IMR-90 (cell line): Measurements from ENCODE around the gene DENND1A. TPM values are rescaled to one million over a fixed set of nuclear protein-coding genes. Genes with fewer than 3 reads are reported as not detected.

Experiments
- ATAC-seq: fragments of 200-7000 bp; cut with Tn5 transposase; 2 replicates; pipeline ENCODE4 v1.9.1; 2020; ENCODE audit warnings: low read depth, mild to moderate bottlenecking, moderate library complexity
- BruUV-seq: library from RNA; stranded (reverse); fragments of 400-500 nt; replicated peaks from 2 replicates; lab custom pipeline; 2021; lab: Mats Ljungman, UMichigan
- CTCF ChIA-PET: fragments of 300-600 bp; formaldehyde crosslinking; extraction: SDS; loops from one replicate; lab custom pipeline; 2021; ENCODE audit warnings: antibody characterized with exemption; lab: Yijun Ruan, JAX
- POLR2A ChIA-PET: fragments of 300-600 bp; sonication (Branson Sonifier 250); formaldehyde crosslinking; loops from one replicate; lab custom pipeline; 2022; ENCODE audit warnings: antibody characterized with exemption; ENCODE audit not compliant: unreplicated experiment; lab: Charles Lee
- DNase-seq: peaks from one replicate; pipeline ENCODE4 v3.0.0; 2013
- H2AFZ ChIP-seq: replicated peaks from 2 replicates; pipeline ENCODE3; 2013; ENCODE audit warnings: low read length, mild to moderate bottlenecking; ENCODE audit not compliant: poor library complexity
- H2AK5ac ChIP-seq: 2 replicates; pipeline ENCODE4 v1.6.1; 2013; ENCODE audit warnings: low read depth, low read length, inconsistent platforms
- H2AK9ac ChIP-seq: replicated peaks from 2 replicates; pipeline ENCODE3; 2013; ENCODE audit warnings: mild to moderate bottlenecking, low read depth, low read length, moderate library complexity; ENCODE audit not compliant: poor library complexity
- H2BK120ac ChIP-seq: 2 replicates; pipeline ENCODE4 v1.6.1; 2013; ENCODE audit warnings: low read depth, low read length, inconsistent platforms
- H2BK15ac ChIP-seq: 3 replicates; pipeline ENCODE4 v1.6.1; 2013; ENCODE audit warnings: low read depth, low read length, inconsistent platforms
- H2BK20ac ChIP-seq: 2 replicates; pipeline ENCODE4 v1.6.1; 2013; ENCODE audit warnings: low read depth, mild to moderate bottlenecking, inconsistent platforms, low read length, moderate library complexity
- H2BK5ac ChIP-seq: 2 replicates; pipeline ENCODE4 v1.6.1; 2013; ENCODE audit warnings: mild to moderate bottlenecking, low read depth, low read length, inconsistent platforms; ENCODE audit not compliant: poor library complexity, severe bottlenecking
- H3K14ac ChIP-seq: replicated peaks from 2 replicates; pipeline ENCODE4 v1.6.1; 2013; ENCODE audit warnings: low read depth, low read length, inconsistent platforms
- H3K18ac ChIP-seq: 2 replicates; pipeline ENCODE4 v1.6.1; 2013; ENCODE audit warnings: low read depth, low read length, control low read depth
- H3K23ac ChIP-seq: 2 replicates; pipeline ENCODE4 v1.6.1; 2013; ENCODE audit warnings: low read depth, low read length, inconsistent platforms
- H3K27ac ChIP-seq: 2 replicates; pipeline ENCODE4 v1.5.1; 2013; ENCODE audit warnings: mild to moderate bottlenecking, control low read depth, low read length; ENCODE audit not compliant: insufficient read depth
- H3K27me3 ChIP-seq: 2 replicates; pipeline ENCODE4 v1.6.1; 2013; ENCODE audit warnings: low read length; ENCODE audit not compliant: control insufficient read depth, insufficient read depth
- H3K36me3 ChIP-seq: 2 replicates; pipeline ENCODE4 v1.6.1; 2013; ENCODE audit warnings: low read length, mixed read lengths; ENCODE audit not compliant: control insufficient read depth, insufficient read depth
- H3K4ac ChIP-seq: 2 replicates; pipeline ENCODE4 v1.6.1; 2013; ENCODE audit warnings: low read depth, low read length, inconsistent platforms
- H3K4me1 ChIP-seq: 2 replicates; pipeline ENCODE4 v1.6.1; 2013; ENCODE audit warnings: low read length, mixed read lengths; ENCODE audit not compliant: control insufficient read depth, insufficient read depth
- H3K4me2 ChIP-seq: 2 replicates; pipeline ENCODE4 v1.6.1; 2013; ENCODE audit warnings: low read depth, mild to moderate bottlenecking, control low read depth, low read length, moderate library complexity
- H3K4me3 ChIP-seq: 2 replicates; pipeline ENCODE4 v1.5.1; 2013; ENCODE audit warnings: low read depth, mild to moderate bottlenecking, control low read depth, low read length, moderate library complexity; ENCODE audit not compliant: insufficient read depth
- H3K56ac ChIP-seq: 2 replicates; pipeline ENCODE4 v1.6.1; 2013; ENCODE audit warnings: low read length, inconsistent platforms; ENCODE audit not compliant: insufficient read depth; ENCODE audit errors: extremely low read depth
- H3K79me1 ChIP-seq, 2 experiments: 2 replicates each; pipeline ENCODE4 v1.6.1; 2013; ENCODE audit warnings: low read length in 2 of 2, inconsistent platforms in 1 of 2, low read depth in 1 of 2
- H3K9ac ChIP-seq: 2 replicates; pipeline ENCODE4 v1.6.1; 2013; ENCODE audit warnings: low read depth, low read length, control low read depth
- H3K9me1 ChIP-seq: 2 replicates; pipeline ENCODE4 v1.6.1; 2013; ENCODE audit warnings: low read length, inconsistent platforms; ENCODE audit not compliant: insufficient read depth
- H3K9me3 ChIP-seq: 2 replicates; pipeline ENCODE4 v1.6.1; 2013; ENCODE audit warnings: low read length; ENCODE audit not compliant: control insufficient read depth, insufficient read depth
- H4K20me1 ChIP-seq: 2 replicates; pipeline ENCODE4 v1.6.1; 2013; ENCODE audit warnings: low read length, inconsistent platforms; ENCODE audit not compliant: insufficient read depth
- H4K5ac ChIP-seq: 2 replicates; pipeline ENCODE4 v1.6.1; 2013; ENCODE audit warnings: mild to moderate bottlenecking, low read depth, low read length, control low read depth
- H4K8ac ChIP-seq, 2 experiments: 2 replicates each; pipeline ENCODE4 v1.6.1; 2013; ENCODE audit warnings: low read depth in 2 of 2, low read length in 2 of 2, control low read depth in 1 of 2, inconsistent platforms in 1 of 2
- H4K91ac ChIP-seq: 2 replicates; pipeline ENCODE4 v1.6.1; 2013; ENCODE audit warnings: low read depth, low read length, inconsistent platforms; ENCODE audit not compliant: insufficient read depth
- BHLHE40 ChIP-seq: fragments of 150-350 bp; IDR thresholded peaks from 2 replicates; pipeline ENCODE4 v1.6.1; 2016; ENCODE audit warnings: mild to moderate bottlenecking, low read depth, low read length
- CEBPB ChIP-seq: IDR thresholded peaks from 2 replicates; pipeline ENCODE4 v1.6.1; 2012; ENCODE audit warnings: low read depth, low read length, improper control_type of control experiment
- CHD1 ChIP-seq: IDR thresholded peaks from 2 replicates; pipeline ENCODE4 v1.6.1; 2012; ENCODE audit warnings: low read depth, low read length, improper control_type of control experiment
- FOS ChIP-seq: fragments of 150-350 bp; IDR thresholded peaks from 2 replicates; pipeline ENCODE4 v1.6.1; 2016; ENCODE audit warnings: low read depth, low read length
- MAZ ChIP-seq: IDR thresholded peaks from 2 replicates; pipeline ENCODE4 v1.6.1; 2012; ENCODE audit warnings: low read depth, mild to moderate bottlenecking, low read length, improper control_type of control experiment, moderate library complexity, borderline replicate concordance
- NFE2L2 ChIP-seq: fragments of 150-350 bp; IDR thresholded peaks from 2 replicates; pipeline ENCODE4 v1.6.1; 2016; ENCODE audit warnings: low read depth, mild to moderate bottlenecking, low read length
- SMC3 ChIP-seq: fragments of 150-350 bp; IDR thresholded peaks from 2 replicates; pipeline ENCODE4 v1.6.1; 2016; ENCODE audit warnings: low read depth, mild to moderate bottlenecking, antibody characterized with exemption, low read length, moderate library complexity
- WGBS, 2 experiments: methylation state at CpG; one replicate each; pipeline versions ENCODE4 v1.1.5 to v1.1.7; 2013; ENCODE audit warnings: missing lambda C conversion rate in 2 of 2; ENCODE audit not compliant: insufficient read length in 1 of 2; ENCODE audit errors: extremely low coverage in 2 of 2; 5-methylcytosine and 5-hydroxymethylcytosine counted together
- dilution Hi-C: fragments of 300-500 bp; cut with HindIII; formaldehyde crosslinking; loops from one replicate; pipeline ENCODE4 v1.14.3; 2018; ENCODE audit warnings: low sequenced_read_pairs; ENCODE audit not compliant: unreplicated experiment
- in situ Hi-C: fragments of 300-500 bp; cut with MboI; formaldehyde crosslinking; loops from 3 replicates; pipeline ENCODE4 v1.14.3; 2019; ENCODE audit warnings: low sequenced_read_pairs, inconsistent platforms, mixed read lengths
- intact Hi-C: fragments of 100-400 bp; cut with micrococcal nuclease; formaldehyde crosslinking; loops from 2 replicates; pipeline ENCODE4 v1.10.0; 2022
- polyA plus RNA-seq, 3 experiments: library from polyadenylated mRNA; depleted of rRNA; stranded (reverse); fragments of >200 nt; gene quantifications; 2 replicates each; pipeline ENCODE4 v1.2.3, GENCODE V29; 2012; ENCODE audit warnings: low replicate concordance in 1 of 3
- total RNA-seq: library from RNA; depleted of rRNA; stranded (reverse); fragments of >200 nt; gene quantifications from 2 replicates; pipeline ENCODE4 v1.2.3, GENCODE V29; 2012

DENND1A gene
- total and polyA plus RNA-seq, 2 of the 4 experiments (the other 2 are of a cell fraction), result 21.4 to 27.6 TPM

- Histone ChIP-seq H3K23ac (no peak overlapping the region), H3K9me3 (no peaks in the 10 kb centered on the region), H3K18ac (no peak overlapping the region), H2AK5ac (no peak overlapping the region), H2AK9ac (no peak overlapping the region), H3K27ac (no peak overlapping the region), H3K9ac (no peak overlapping the region), H2BK15ac (no peak overlapping the region), H3K27me3 (no peaks in the 10 kb centered on the region), H2BK120ac (no peak overlapping the region), H3K79me1 (peaks cover 30 to 47% of the 10 kb centered on the region in 2 experiments), H3K4me2 (no peak overlapping the region), H3K56ac (no peak overlapping the region), H4K8ac (no peak overlapping the region), H2BK20ac (no peak overlapping the region), H3K36me3 (no peaks in the 10 kb centered on the region), H4K20me1 (peaks cover 32% of the 10 kb centered on the region; the same call in 1 of the 2 replicates), H3K4ac (no peak overlapping the region), H2BK5ac (no peak overlapping the region), H4K5ac (no peak overlapping the region), H2AFZ (no peak overlapping the region), H3K9me1 (peaks cover 13% of the 10 kb centered on the region; the same call in 1 of the 2 replicates), H3K4me3 (no peak overlapping the region), H3K14ac (no peak overlapping the region), H4K91ac (no peak overlapping the region), H3K4me1 (peaks cover 6% of the 10 kb centered on the region)
- BruUV-seq, result no TSS peak
- CTCF ChIA-PET, result interaction anchor here (0.5 kb wide), 1 partner anchor 199 kb away, joined by 5 read pairs; no protein-coding TSS in a partner anchor
- TF ChIP-seq CEBPB (no peak), SMC3 (no peak), MAZ (no peak), CHD1 (no peak), BHLHE40 (no peak), NFE2L2 (no peak), FOS (no peak)
- intact Hi-C loops, result loop anchor here (10.0 kb wide), 1 partner anchor 379 kb away; no protein-coding TSS in a partner anchor
- POLR2A ChIA-PET, result no interaction called here
- DNase-seq (no peak), ATAC-seq (no peak)
- WGBS, 2 experiments, result no CpG with 5 or more reads among the region's 3 CpGs
- in situ Hi-C loops, result no loop called here
- dilution Hi-C loops, result no loop called here
These were observed 6.0 kb downstream of the DENND1A start for GRCh38 chr9:123923884-123924283.
